ENCODE measurements around the gene ATAD3C.

DNA sequence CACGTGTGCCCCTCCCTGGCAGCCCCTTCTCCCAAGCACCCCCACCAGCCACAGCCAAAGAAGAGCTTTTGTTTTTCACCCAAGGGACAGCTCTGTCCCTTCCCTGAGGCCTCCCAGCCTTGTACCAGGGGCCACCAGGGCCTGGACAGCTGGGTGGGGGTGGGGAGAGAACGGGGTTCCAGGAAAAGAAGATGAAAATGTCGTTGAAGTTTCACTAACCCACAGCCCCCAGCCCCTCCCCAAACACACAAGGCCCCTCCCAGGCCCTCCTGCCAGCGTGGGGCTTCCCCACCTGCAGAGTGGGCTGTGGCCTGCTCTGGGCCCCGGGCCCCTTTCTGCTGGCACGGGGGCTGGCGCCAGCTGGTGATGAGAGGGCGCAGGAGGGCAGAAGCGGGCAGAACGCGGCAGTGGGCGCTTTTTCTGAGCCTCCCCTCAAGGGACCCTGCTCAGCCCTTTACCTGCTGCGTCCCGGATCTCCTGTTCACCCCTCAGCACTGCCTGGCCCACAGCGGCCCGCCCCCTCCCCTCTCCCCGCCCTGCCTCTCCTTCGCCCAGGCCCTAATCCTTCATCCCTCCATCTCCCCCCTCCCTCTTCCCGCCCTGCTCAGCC, 22.9 kb upstream of the ATAD3C start:
- TF ChIP-seq, protein P1, sequence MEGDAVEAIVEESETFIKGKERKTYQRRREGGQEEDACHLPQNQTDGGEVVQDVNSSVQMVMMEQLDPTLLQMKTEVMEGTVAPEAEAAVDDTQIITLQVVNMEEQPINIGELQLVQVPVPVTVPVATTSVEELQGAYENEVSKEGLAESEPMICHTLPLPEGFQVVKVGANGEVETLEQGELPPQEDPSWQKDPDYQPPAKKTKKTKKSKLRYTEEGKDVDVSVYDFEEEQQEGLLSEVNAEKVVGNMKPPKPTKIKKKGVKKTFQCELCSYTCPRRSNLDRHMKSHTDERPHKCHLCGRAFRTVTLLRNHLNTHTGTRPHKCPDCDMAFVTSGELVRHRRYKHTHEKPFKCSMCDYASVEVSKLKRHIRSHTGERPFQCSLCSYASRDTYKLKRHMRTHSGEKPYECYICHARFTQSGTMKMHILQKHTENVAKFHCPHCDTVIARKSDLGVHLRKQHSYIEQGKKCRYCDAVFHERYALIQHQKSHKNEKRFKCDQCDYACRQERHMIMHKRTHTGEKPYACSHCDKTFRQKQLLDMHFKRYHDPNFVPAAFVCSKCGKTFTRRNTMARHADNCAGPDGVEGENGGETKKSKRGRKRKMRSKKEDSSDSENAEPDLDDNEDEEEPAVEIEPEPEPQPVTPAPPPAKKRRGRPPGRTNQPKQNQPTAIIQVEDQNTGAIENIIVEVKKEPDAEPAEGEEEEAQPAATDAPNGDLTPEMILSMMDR (IDR thresholded peaks at IDR 0.05): no peak
- TF ChIP-seq POLR2A (IDR thresholded peaks at IDR 0.05): no peak

Data from esophagus squamous epithelium (tissue), 4 donors.